CD14-positive monocyte (primary cell): ENCODE measurements around the gene MASP2. TPM values are rescaled to one million over a fixed set of nuclear protein-coding genes. Genes with fewer than 3 reads are reported as not detected.
A peak's percentile ranks its signal among the peaks of the same experiment; 100 is the strongest.
"Not testable (repeated sequence)": the region's sequence is repeated elsewhere in the genome, so short reads cannot be mapped to it uniquely, and the experiment has no call there.

ENCODE experiments used
- DNase-seq, 3 donors: peaks; one replicate each; pipeline ENCODE4 v3.0.0-alpha.2; 2011 to 2022
- H2AFZ ChIP-seq: 2 replicates; pipeline ENCODE4 v1.6.0; 2012; ENCODE audit warnings: mild to moderate bottlenecking, low read depth, low read length, inconsistent platforms; ENCODE audit not compliant: insufficient read depth, poor library complexity, severe bottlenecking
- H3K27ac ChIP-seq, 2 donors: 1 replicate in 1 of 2; 2 replicates in 1 of 2; pipeline ENCODE4 v1.5.1; 2012 to 2013; ENCODE audit warnings: low read length in 2 of 2, control low read depth in 1 of 2, inconsistent platforms in 1 of 2, low read depth in 1 of 2, mild to moderate bottlenecking in 1 of 2
- H3K27me3 ChIP-seq, 2 donors: one replicate each; pipeline versions ENCODE4 v1.6.0 to v1.6.1; 2011 to 2013; ENCODE audit warnings: low read length in 2 of 2; ENCODE audit not compliant: control insufficient read depth in 2 of 2, insufficient read depth in 2 of 2
- H3K36me3 ChIP-seq, 2 donors: replicated peaks in 1 of 2; 1 replicate in 1 of 2; 2 replicates in 1 of 2; pipeline versions ENCODE4 v1.5.1 to v1.6.1; 2012 to 2013; ENCODE audit warnings: low read length in 2 of 2, control low read depth in 1 of 2, inconsistent platforms in 1 of 2, mild to moderate bottlenecking in 1 of 2; ENCODE audit not compliant: insufficient read depth in 2 of 2, control insufficient read depth in 1 of 2
- H3K4me1 ChIP-seq, 2 donors: 1 replicate in 1 of 2; 2 replicates in 1 of 2; pipeline versions ENCODE4 v1.5.1 to v1.6.1; 2012 to 2013; ENCODE audit warnings: low read length in 2 of 2, control low read depth in 1 of 2, inconsistent platforms in 1 of 2, mild to moderate bottlenecking in 1 of 2, moderate library complexity in 1 of 2; ENCODE audit not compliant: insufficient read depth in 2 of 2, control insufficient read depth in 1 of 2
- H3K4me2 ChIP-seq: replicated peaks from 2 replicates; pipeline ENCODE3; 2012; ENCODE audit warnings: low read length, moderate library complexity, mild to moderate bottlenecking; ENCODE audit not compliant: poor library complexity, severe bottlenecking; ENCODE audit errors: extremely low read depth
- H3K4me3 ChIP-seq, 3 experiments: fragments of 200-600 bp in 1 of 3; sonication (generic) in 1 of 3; replicated peaks in 1 of 3; 1 replicate in 2 of 3; 2 replicates in 1 of 3; pipeline ENCODE4 v1.5.1; 2011 to 2013; ENCODE audit warnings: low read length in 3 of 3, mild to moderate bottlenecking in 3 of 3, control low read depth in 2 of 3, low read depth in 2 of 3, inconsistent platforms in 1 of 3, moderate library complexity in 1 of 3
- H3K79me2 ChIP-seq: 2 replicates; pipeline ENCODE4 v1.6.0; 2012; ENCODE audit warnings: mild to moderate bottlenecking, control low read depth, inconsistent platforms, low read length, moderate library complexity; ENCODE audit not compliant: insufficient read depth
- H3K9ac ChIP-seq: 2 replicates; pipeline ENCODE4 v1.6.0; 2017; ENCODE audit warnings: low read length, mild to moderate bottlenecking; ENCODE audit not compliant: insufficient read depth, poor library complexity, severe bottlenecking
- H3K9me3 ChIP-seq, 2 donors: replicated peaks in 1 of 2; 1 replicate in 1 of 2; 2 replicates in 1 of 2; pipeline versions ENCODE4 v1.5.1 to v1.6.1; 2012 to 2013; ENCODE audit warnings: low read length in 2 of 2, control low read depth in 1 of 2; ENCODE audit not compliant: control insufficient read depth in 1 of 2, insufficient read depth in 1 of 2
- H4K20me1 ChIP-seq: 2 replicates; pipeline ENCODE4 v1.6.0; 2012; ENCODE audit warnings: mild to moderate bottlenecking, low read length, control low read depth, moderate library complexity; ENCODE audit not compliant: insufficient read depth
- H3K27ac Mint-ChIP-seq, 7 donors: one replicate each; pipeline ENCODE4 v1.8.0; 2020; ENCODE audit warnings: mild to moderate bottlenecking in 7 of 7, mixed read lengths in 7 of 7, moderate library complexity in 6 of 7, inconsistent platforms in 2 of 7
- H3K27me3 Mint-ChIP-seq, 3 donors: one replicate each; pipeline ENCODE4 v1.8.0; 2021 to 2022; ENCODE audit warnings: low read depth in 3 of 3, mild to moderate bottlenecking in 3 of 3, mixed read lengths in 3 of 3, moderate library complexity in 3 of 3, inconsistent platforms in 1 of 3
- H3K36me3 Mint-ChIP-seq, 2 donors: one replicate each; pipeline ENCODE4 v1.8.0; 2020; ENCODE audit warnings: mixed read lengths in 2 of 2, inconsistent platforms in 1 of 2, mild to moderate bottlenecking in 1 of 2
- H3K4me1 Mint-ChIP-seq: one replicate; pipeline ENCODE4 v1.8.0; 2020; ENCODE audit warnings: mild to moderate bottlenecking, mixed read lengths
- H3K4me3 Mint-ChIP-seq, 2 donors: one replicate each; pipeline ENCODE4 v1.8.0; 2020; ENCODE audit warnings: mild to moderate bottlenecking in 2 of 2, mixed read lengths in 2 of 2, moderate library complexity in 1 of 2
- H3K9me3 Mint-ChIP-seq, 7 donors: one replicate each; pipeline ENCODE4 v1.8.0; 2020 to 2022; ENCODE audit warnings: mixed read lengths in 7 of 7, mild to moderate bottlenecking in 6 of 7, moderate library complexity in 6 of 7, inconsistent platforms in 2 of 7
- WGBS: methylation state at CpG from one replicate; pipeline ENCODE4 v1.1.5; 2013; ENCODE audit warnings: missing lambda C conversion rate; ENCODE audit not compliant: insufficient coverage; 5-methylcytosine and 5-hydroxymethylcytosine counted together
- intact Hi-C, 2 donors: fragments of 100-400 bp; cut with micrococcal nuclease; formaldehyde crosslinking; loops; one replicate each; pipeline versions ENCODE4 v1.15.0 to v1.15.1; 2023
- polyA plus RNA-seq, 3 donors: library from polyadenylated mRNA; depleted of rRNA in 1 of 3; unstranded in 2 of 3; stranded (reverse) in 1 of 3; fragments of 300-500 nt in 2 of 3; fragments of >200 nt in 1 of 3; fragmentation: Illumina TruSeq in 2 of 3; gene quantifications; 1 replicate in 2 of 3; 2 replicates in 1 of 3; pipeline ENCODE4 v1.2.3, GENCODE V29; 2012 to 2021
- TF ChIP-seq, protein P1 (sequence below): fragments of 200-600 bp; IDR thresholded peaks from one replicate; pipeline ENCODE4 v1.8.0; 2022; ENCODE audit warnings: antibody characterized with exemption, mild to moderate bottlenecking

Gene MASP2
- polyA plus RNA-seq, 3 donors: not detected

DNA sequence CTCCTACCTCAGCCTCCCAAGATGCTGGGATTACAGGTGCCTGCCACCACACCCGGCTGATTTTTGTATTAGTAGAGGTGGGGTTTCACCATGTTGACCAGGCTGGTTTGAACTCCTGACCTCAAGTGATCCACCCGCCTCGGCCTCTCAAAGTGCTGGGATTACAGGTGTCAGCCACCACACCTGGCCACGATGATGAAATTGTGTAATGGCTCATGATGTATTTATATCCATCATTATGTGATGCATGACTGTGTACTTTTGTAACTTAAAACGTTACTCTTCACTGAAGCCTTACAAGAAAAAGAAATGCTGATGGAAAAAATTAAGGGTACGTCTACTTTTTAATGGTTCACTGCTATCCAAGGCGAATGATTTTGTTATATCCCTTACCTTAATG lies 27.1 kb downstream of the MASP2 start:
- H3K4me1 ChIP-seq: no peaks in the 10 kb centered on the region
- peaks cover 92% of the 10 kb centered on the region for H4K20me1 ChIP-seq
- intact Hi-C loops: loop anchor here in 1 of 2 donors (5.0 to 10.0 kb wide), 2 partner anchors 77 to 245 kb away; partner anchors contain the start of genes EXOSC10 and MTOR

DNA sequence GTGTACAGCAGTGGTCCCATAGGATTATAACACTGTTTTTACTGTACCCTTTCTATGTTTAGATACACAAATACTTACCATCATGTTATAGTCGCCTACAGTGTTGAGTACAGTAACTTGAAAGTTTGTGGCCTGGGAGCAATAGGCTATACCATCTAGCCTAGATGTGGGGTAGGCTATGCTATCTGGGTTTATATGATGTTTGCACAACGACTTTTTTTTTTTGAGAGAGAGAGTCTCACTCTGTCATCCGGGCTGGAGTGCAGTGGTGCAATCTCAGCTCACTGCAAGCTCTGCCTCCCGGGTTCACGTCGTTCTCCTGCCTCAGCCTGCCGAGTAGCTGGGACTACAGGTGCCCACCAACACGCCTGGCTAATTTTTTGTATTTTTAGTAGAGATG lies 27.7 kb downstream of the MASP2 start:
- peaks cover 92% of the 10 kb centered on the region for H4K20me1 ChIP-seq
- not testable (repeated sequence) for H3K27ac Mint-ChIP-seq, H3K9me3 Mint-ChIP-seq, H3K9ac ChIP-seq, H3K9me3 ChIP-seq, H3K4me2 ChIP-seq, H3K27ac ChIP-seq, H2AFZ ChIP-seq, H3K27me3 Mint-ChIP-seq, H3K4me3 ChIP-seq, H3K4me3 Mint-ChIP-seq, H3K4me1 Mint-ChIP-seq, H3K4me1 ChIP-seq, DNase-seq, H3K27me3 ChIP-seq
- WGBS: 85% methylated on average over 2 of the region's 8 CpGs
- intact Hi-C loops: loop anchor here in 1 of 2 donors (5.0 to 10.0 kb wide), 2 partner anchors 78 to 245 kb away; partner anchors contain the start of genes EXOSC10 and MTOR
- peaks cover 89 to 97% of the 10 kb centered on the region in 2 donors for H3K36me3 ChIP-seq
- H3K36me3 Mint-ChIP-seq: peaks cover 79 to 98% of the 10 kb centered on the region in 2 donors
- H3K79me2 ChIP-seq: peaks cover 51% of the 10 kb centered on the region

More for the DNA sequence above, 27.1 kb downstream of the MASP2 start:
- no peak for DNase-seq
- Histone ChIP-seq H3K27me3 (no peaks in the 10 kb centered on the region), H3K27ac (no peak overlapping the region), H3K4me3 (no peak overlapping the region), H3K4me2 (no peak overlapping the region), H3K36me3 (peaks cover 89 to 97% of the 10 kb centered on the region in 2 donors), H2AFZ (no peak overlapping the region), H3K9me3 (no peaks in the 10 kb centered on the region), H3K9ac (no peak overlapping the region), H3K79me2 (peaks cover 45% of the 10 kb centered on the region)
- 100% methylated on average over 2 of the region's 7 CpGs for WGBS
- Mint-ChIP-seq H3K36me3 (peaks cover 79 to 98% of the 10 kb centered on the region in 2 donors), H3K9me3 (no peaks in the 10 kb centered on the region), H3K27me3 (peaks cover 0 to 5% (median 0%) of the 10 kb centered on the region in 3 donors), H3K4me3 (no peak overlapping the region), H3K27ac (peak overlapping the region in 1 of 7 donors; percentile 53), H3K4me1 (no peaks in the 10 kb centered on the region)
- TF ChIP-seq, protein P1, sequence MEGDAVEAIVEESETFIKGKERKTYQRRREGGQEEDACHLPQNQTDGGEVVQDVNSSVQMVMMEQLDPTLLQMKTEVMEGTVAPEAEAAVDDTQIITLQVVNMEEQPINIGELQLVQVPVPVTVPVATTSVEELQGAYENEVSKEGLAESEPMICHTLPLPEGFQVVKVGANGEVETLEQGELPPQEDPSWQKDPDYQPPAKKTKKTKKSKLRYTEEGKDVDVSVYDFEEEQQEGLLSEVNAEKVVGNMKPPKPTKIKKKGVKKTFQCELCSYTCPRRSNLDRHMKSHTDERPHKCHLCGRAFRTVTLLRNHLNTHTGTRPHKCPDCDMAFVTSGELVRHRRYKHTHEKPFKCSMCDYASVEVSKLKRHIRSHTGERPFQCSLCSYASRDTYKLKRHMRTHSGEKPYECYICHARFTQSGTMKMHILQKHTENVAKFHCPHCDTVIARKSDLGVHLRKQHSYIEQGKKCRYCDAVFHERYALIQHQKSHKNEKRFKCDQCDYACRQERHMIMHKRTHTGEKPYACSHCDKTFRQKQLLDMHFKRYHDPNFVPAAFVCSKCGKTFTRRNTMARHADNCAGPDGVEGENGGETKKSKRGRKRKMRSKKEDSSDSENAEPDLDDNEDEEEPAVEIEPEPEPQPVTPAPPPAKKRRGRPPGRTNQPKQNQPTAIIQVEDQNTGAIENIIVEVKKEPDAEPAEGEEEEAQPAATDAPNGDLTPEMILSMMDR: no peak
